ENCODE results near the gene ZW10.

The ZW10 gene

DNA sequence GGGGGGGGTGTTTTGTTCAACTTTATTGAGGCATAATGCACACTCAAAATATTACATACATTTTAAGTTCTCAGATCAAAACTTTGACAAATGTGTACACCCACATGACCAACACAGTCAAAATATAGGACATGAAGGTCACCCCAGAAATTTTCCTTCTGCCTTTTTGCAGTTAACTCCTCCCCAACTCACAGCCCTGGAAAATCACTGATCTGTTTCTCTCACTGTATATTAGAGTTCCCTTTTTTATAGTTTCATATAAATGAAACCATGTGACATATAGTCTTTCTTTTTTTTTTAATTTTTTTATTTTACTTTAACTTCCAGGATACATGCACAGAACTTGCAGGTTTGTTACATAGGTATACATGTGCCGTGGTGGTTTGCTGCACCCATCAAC, 72.0 kb downstream of the ZW10 start:
- no peak overlapping the region for H3K4me3 ChIP-seq (ENCODE audit: low read depth, low read length)
- TF ChIP-seq, protein P1, sequence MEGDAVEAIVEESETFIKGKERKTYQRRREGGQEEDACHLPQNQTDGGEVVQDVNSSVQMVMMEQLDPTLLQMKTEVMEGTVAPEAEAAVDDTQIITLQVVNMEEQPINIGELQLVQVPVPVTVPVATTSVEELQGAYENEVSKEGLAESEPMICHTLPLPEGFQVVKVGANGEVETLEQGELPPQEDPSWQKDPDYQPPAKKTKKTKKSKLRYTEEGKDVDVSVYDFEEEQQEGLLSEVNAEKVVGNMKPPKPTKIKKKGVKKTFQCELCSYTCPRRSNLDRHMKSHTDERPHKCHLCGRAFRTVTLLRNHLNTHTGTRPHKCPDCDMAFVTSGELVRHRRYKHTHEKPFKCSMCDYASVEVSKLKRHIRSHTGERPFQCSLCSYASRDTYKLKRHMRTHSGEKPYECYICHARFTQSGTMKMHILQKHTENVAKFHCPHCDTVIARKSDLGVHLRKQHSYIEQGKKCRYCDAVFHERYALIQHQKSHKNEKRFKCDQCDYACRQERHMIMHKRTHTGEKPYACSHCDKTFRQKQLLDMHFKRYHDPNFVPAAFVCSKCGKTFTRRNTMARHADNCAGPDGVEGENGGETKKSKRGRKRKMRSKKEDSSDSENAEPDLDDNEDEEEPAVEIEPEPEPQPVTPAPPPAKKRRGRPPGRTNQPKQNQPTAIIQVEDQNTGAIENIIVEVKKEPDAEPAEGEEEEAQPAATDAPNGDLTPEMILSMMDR (IDR thresholded peaks at IDR 0.05; ENCODE audit: control insufficient read depth, extremely low read depth, insufficient read depth), result no peak
- no peak for DNase-seq (ENCODE audit: low read depth)

GRCh38 chr11:113698515-113698914, 75.0 kb downstream of the ZW10 start:
- TF ChIP-seq, protein P1 (IDR thresholded peaks at IDR 0.05; ENCODE audit: control insufficient read depth, extremely low read depth, insufficient read depth), result no peak
- DNase-seq (ENCODE audit: low read depth), result no peak
- no peak overlapping the region for H3K4me3 ChIP-seq (ENCODE audit: low read depth, low read length)

DNA sequence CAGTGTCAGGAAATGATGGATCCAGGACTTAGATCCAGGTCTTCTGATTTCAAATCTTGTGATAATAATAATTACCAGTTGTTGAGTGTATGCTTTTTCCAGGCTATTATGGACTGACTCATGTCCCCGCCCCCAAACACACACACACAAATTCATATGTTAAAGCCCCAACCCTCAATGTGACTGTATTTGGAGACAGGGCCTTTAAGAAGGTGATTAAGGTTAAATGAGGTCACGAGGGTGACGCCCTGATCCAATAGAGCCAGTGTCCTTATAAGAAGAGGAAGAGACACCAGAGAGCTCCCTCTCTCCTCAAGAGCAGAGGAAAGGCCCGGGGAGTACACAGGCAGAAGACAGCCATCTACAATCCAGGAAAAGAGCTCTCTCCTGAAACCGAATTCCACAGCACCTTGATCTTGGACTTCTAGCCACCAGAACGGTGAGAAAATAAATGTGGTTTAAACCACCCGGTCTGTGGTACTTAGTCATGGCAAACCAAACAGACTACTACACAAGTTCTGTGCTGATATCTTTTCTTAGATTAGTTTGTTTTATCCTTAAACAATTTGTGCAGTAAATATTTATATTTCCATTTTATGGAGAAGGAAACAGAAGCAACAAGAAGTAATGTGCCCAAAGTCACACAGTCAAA, 75.6 kb downstream of the ZW10 start:
- peak; percentile 1 for DNase-seq (ENCODE audit: low read depth)
- TF ChIP-seq, protein P1 (IDR thresholded peaks at IDR 0.05; ENCODE audit: control insufficient read depth, extremely low read depth, insufficient read depth), result no peak

DNA sequence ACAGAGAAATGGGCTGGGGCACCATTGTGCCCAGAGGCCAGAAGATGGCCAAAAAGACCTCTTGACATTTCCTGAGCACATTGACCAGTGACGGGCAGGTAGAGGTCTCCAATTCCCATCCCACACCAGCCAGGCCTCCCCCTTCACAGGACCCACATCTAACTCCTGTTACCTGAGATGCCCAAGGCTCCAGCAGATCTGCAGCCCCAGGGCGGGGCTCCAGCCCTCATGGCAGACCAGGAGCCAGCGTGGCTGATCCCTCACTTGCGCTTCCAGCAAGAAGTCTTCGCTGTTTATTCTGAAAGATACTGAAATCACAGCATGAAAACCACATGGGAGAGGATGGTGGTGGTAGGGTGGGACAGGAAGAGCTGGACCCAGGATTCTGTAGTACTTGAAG, 76.4 kb downstream of the ZW10 start:
- no peak for DNase-seq (ENCODE audit: low read depth)
- TF ChIP-seq, protein P1 (IDR thresholded peaks at IDR 0.05; ENCODE audit: control insufficient read depth, extremely low read depth, insufficient read depth), result no peak
- H3K4me3 ChIP-seq (ENCODE audit: low read depth, low read length), result no peak overlapping the region

More for the DNA sequence above, 75.6 kb downstream of the ZW10 start:
- H3K4me3 ChIP-seq (ENCODE audit: low read depth, low read length), result no peak overlapping the region

GRCh38 chr11:113695207-113695606, 78.3 kb downstream of the ZW10 start:
- TF ChIP-seq, protein P1 (IDR thresholded peaks at IDR 0.05; ENCODE audit: control insufficient read depth, extremely low read depth, insufficient read depth), result no peak
- H3K4me3 ChIP-seq (ENCODE audit: low read depth, low read length), result no peak overlapping the region
- no peak for DNase-seq (ENCODE audit: low read depth)

DNA sequence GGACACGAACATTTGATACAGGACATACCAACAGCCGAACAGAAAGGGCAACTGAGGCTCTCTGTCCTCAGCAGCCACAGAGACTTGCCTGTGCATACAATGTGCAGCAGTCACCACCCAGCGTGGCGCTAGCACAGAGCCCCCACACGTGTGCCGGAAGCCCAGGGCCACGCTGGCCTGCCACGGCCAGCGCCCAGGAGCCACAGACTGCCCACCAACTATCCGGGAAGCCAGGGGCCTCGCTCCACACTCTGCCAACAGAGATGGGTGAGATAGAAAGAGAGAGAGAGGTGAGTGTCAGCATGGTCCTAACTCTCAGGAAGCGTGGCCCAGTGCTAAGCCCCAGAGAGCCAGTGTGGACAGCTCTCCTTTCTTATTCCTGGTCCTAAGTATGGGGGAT, 79.1 kb downstream of the ZW10 start:
- no peak overlapping the region for H3K4me3 ChIP-seq (ENCODE audit: low read depth, low read length)
- TF ChIP-seq, protein P1 (IDR thresholded peaks at IDR 0.05; ENCODE audit: control insufficient read depth, extremely low read depth, insufficient read depth), result no peak
- no peak for DNase-seq (ENCODE audit: low read depth)

- TF ChIP-seq, protein P1 (IDR thresholded peaks at IDR 0.05; ENCODE audit: control insufficient read depth, extremely low read depth, insufficient read depth), result no peak
- no peak for DNase-seq (ENCODE audit: low read depth)
- no peak overlapping the region for H3K4me3 ChIP-seq (ENCODE audit: low read depth, low read length)
Measured at GRCh38 chr11:113693030-113693429, 80.5 kb downstream of the ZW10 start.
